ENCODE results near the gene ANKRD12.
"Not testable (repeated sequence)": the region's sequence is repeated elsewhere in the genome, so short reads cannot be mapped to it uniquely, and the experiment has no call there.

ANKRD12 gene

GRCh38 chr18:9260388-9261380 lies 124.1 kb downstream of the ANKRD12 start:
- no peak overlapping the region for H3K4me3 ChIP-seq (ENCODE audit: low read depth, low read length)
- H3K9ac ChIP-seq (ENCODE audit: low read depth, low read length): no peak overlapping the region
- peak overlapping the region; percentile 61 for H3K27ac ChIP-seq (ENCODE audit: low read depth, low read length)
- H3K36me3 ChIP-seq (ENCODE audit: control insufficient read depth, insufficient read depth, low read length): peaks cover 6% of the 10 kb centered on the region
- peaks cover 16% of the 10 kb centered on the region for H3K4me1 ChIP-seq (ENCODE audit: control insufficient read depth, insufficient read depth, low read length)
- H3K9me3 ChIP-seq (ENCODE audit: control insufficient read depth, insufficient read depth, low read length): peaks cover 6% of the 10 kb centered on the region; the same call in 1 of the 2 replicates
- no peaks in the 10 kb centered on the region for H3K27me3 ChIP-seq (ENCODE audit: control insufficient read depth, insufficient read depth, low read length)

- H3K27ac ChIP-seq (ENCODE audit: low read depth, low read length): no peak overlapping the region
- no peaks in the 10 kb centered on the region for H3K27me3 ChIP-seq (ENCODE audit: control insufficient read depth, insufficient read depth, low read length)
- H3K4me1 ChIP-seq (ENCODE audit: control insufficient read depth, insufficient read depth, low read length): peaks cover 16% of the 10 kb centered on the region
- peaks cover 6% of the 10 kb centered on the region; the same call in 1 of the 2 replicates for H3K9me3 ChIP-seq (ENCODE audit: control insufficient read depth, insufficient read depth, low read length)
- no peak overlapping the region for H3K9ac ChIP-seq (ENCODE audit: low read depth, low read length)
- peaks cover 6% of the 10 kb centered on the region; the same call in 1 of the 2 replicates for H3K36me3 ChIP-seq (ENCODE audit: control insufficient read depth, insufficient read depth, low read length)
- no peak overlapping the region for H3K4me3 ChIP-seq (ENCODE audit: low read depth, low read length)
Observed at GRCh38 chr18:9263264-9263663, 126.7 kb downstream of the ANKRD12 start.

- H3K4me3 ChIP-seq (ENCODE audit: low read depth, low read length): peak overlapping the region; percentile 35; the same call in 1 of the 2 replicates
- not testable (repeated sequence) for H3K36me3 ChIP-seq (ENCODE audit: control insufficient read depth, insufficient read depth, low read length); H3K27ac ChIP-seq (ENCODE audit: low read depth, low read length)
Observed at GRCh38 chr18:9264797-9265196, 128.2 kb downstream of the ANKRD12 start.

GRCh38 chr18:9273221-9273620 lies 136.6 kb downstream of the ANKRD12 start:
- H3K4me3 ChIP-seq (ENCODE audit: low read depth, low read length): no peak overlapping the region
- no peak overlapping the region for H3K9ac ChIP-seq (ENCODE audit: low read depth, low read length)
- no peak overlapping the region for H3K27ac ChIP-seq (ENCODE audit: low read depth, low read length)
- peaks cover 8% of the 10 kb centered on the region for H3K36me3 ChIP-seq (ENCODE audit: control insufficient read depth, insufficient read depth, low read length)
- H3K4me1 ChIP-seq (ENCODE audit: control insufficient read depth, insufficient read depth, low read length): no peaks in the 10 kb centered on the region
- no peaks in the 10 kb centered on the region for H3K27me3 ChIP-seq (ENCODE audit: control insufficient read depth, insufficient read depth, low read length)
- no peaks in the 10 kb centered on the region for H3K9me3 ChIP-seq (ENCODE audit: control insufficient read depth, insufficient read depth, low read length)

More at GRCh38 chr18:9264797-9265196, 128.2 kb downstream of the ANKRD12 start:
- not testable (repeated sequence) for H3K27me3 ChIP-seq (ENCODE audit: control insufficient read depth, insufficient read depth, low read length); H3K9ac ChIP-seq (ENCODE audit: low read depth, low read length); H3K9me3 ChIP-seq (ENCODE audit: control insufficient read depth, insufficient read depth, low read length)
- peaks cover 16% of the 10 kb centered on the region for H3K4me1 ChIP-seq (ENCODE audit: control insufficient read depth, insufficient read depth, low read length)

GRCh38 chr18:9275890-9276289 lies 139.3 kb downstream of the ANKRD12 start:
- H3K36me3 ChIP-seq (ENCODE audit: control insufficient read depth, insufficient read depth, low read length): peaks cover 12% of the 10 kb centered on the region
- no peak overlapping the region for H3K27ac ChIP-seq (ENCODE audit: low read depth, low read length)
- no peaks in the 10 kb centered on the region for H3K9me3 ChIP-seq (ENCODE audit: control insufficient read depth, insufficient read depth, low read length)
- no peaks in the 10 kb centered on the region for H3K4me1 ChIP-seq (ENCODE audit: control insufficient read depth, insufficient read depth, low read length)
- H3K9ac ChIP-seq (ENCODE audit: low read depth, low read length): no peak overlapping the region
- no peaks in the 10 kb centered on the region for H3K27me3 ChIP-seq (ENCODE audit: control insufficient read depth, insufficient read depth, low read length)
- H3K4me3 ChIP-seq (ENCODE audit: low read depth, low read length): no peak overlapping the region

- Histone ChIP-seq H3K36me3 (ENCODE audit: control insufficient read depth, insufficient read depth, low read length) (peaks cover 8% of the 10 kb centered on the region), H3K9me3 (ENCODE audit: control insufficient read depth, insufficient read depth, low read length) (no peaks in the 10 kb centered on the region), H3K27ac (ENCODE audit: low read depth, low read length) (no peak overlapping the region), H3K4me3 (ENCODE audit: low read depth, low read length) (no peak overlapping the region), H3K4me1 (ENCODE audit: control insufficient read depth, insufficient read depth, low read length) (no peaks in the 10 kb centered on the region), H3K9ac (ENCODE audit: low read depth, low read length) (no peak overlapping the region), H3K27me3 (ENCODE audit: control insufficient read depth, insufficient read depth, low read length) (no peaks in the 10 kb centered on the region)
Observed at GRCh38 chr18:9278028-9278427, 141.4 kb downstream of the ANKRD12 start.

- Histone ChIP-seq H3K27ac (ENCODE audit: low read depth, low read length) (no peak overlapping the region), H3K27me3 (ENCODE audit: control insufficient read depth, insufficient read depth, low read length) (no peaks in the 10 kb centered on the region), H3K4me3 (ENCODE audit: low read depth, low read length) (no peak overlapping the region), H3K9ac (ENCODE audit: low read depth, low read length) (no peak overlapping the region), H3K36me3 (ENCODE audit: control insufficient read depth, insufficient read depth, low read length) (peaks cover 8% of the 10 kb centered on the region), H3K4me1 (ENCODE audit: control insufficient read depth, insufficient read depth, low read length) (no peaks in the 10 kb centered on the region), H3K9me3 (ENCODE audit: control insufficient read depth, insufficient read depth, low read length) (no peaks in the 10 kb centered on the region)
Observed at GRCh38 chr18:9280849-9281248, 144.3 kb downstream of the ANKRD12 start.

GRCh38 chr18:9281780-9282179 lies 145.2 kb downstream of the ANKRD12 start:
- H3K27me3 ChIP-seq (ENCODE audit: control insufficient read depth, insufficient read depth, low read length): no peaks in the 10 kb centered on the region
- no peak overlapping the region for H3K27ac ChIP-seq (ENCODE audit: low read depth, low read length)
- no peak overlapping the region for H3K9ac ChIP-seq (ENCODE audit: low read depth, low read length)
- H3K4me1 ChIP-seq (ENCODE audit: control insufficient read depth, insufficient read depth, low read length): no peaks in the 10 kb centered on the region
- no peaks in the 10 kb centered on the region for H3K9me3 ChIP-seq (ENCODE audit: control insufficient read depth, insufficient read depth, low read length)
- peaks cover 8% of the 10 kb centered on the region; the same call in 1 of the 2 replicates for H3K36me3 ChIP-seq (ENCODE audit: control insufficient read depth, insufficient read depth, low read length)
- no peak overlapping the region for H3K4me3 ChIP-seq (ENCODE audit: low read depth, low read length)

- Histone ChIP-seq H3K4me1 (ENCODE audit: control insufficient read depth, insufficient read depth, low read length) (no peaks in the 10 kb centered on the region), H3K4me3 (ENCODE audit: low read depth, low read length) (no peak overlapping the region), H3K9ac (ENCODE audit: low read depth, low read length) (no peak overlapping the region), H3K27me3 (ENCODE audit: control insufficient read depth, insufficient read depth, low read length) (no peaks in the 10 kb centered on the region), H3K36me3 (ENCODE audit: control insufficient read depth, insufficient read depth, low read length) (peaks cover 4% of the 10 kb centered on the region; the same call in 1 of the 2 replicates), H3K9me3 (ENCODE audit: control insufficient read depth, insufficient read depth, low read length) (no peaks in the 10 kb centered on the region), H3K27ac (ENCODE audit: low read depth, low read length) (no peak overlapping the region)
Observed at GRCh38 chr18:9283791-9284190, 147.2 kb downstream of the ANKRD12 start.

- no peaks in the 10 kb centered on the region for H3K36me3 ChIP-seq (ENCODE audit: control insufficient read depth, insufficient read depth, low read length)
- no peak overlapping the region for H3K9ac ChIP-seq (ENCODE audit: low read depth, low read length)
- H3K9me3 ChIP-seq (ENCODE audit: control insufficient read depth, insufficient read depth, low read length): peaks cover under 1% of the 10 kb centered on the region; the same call in 1 of the 2 replicates
- H3K27me3 ChIP-seq (ENCODE audit: control insufficient read depth, insufficient read depth, low read length): no peaks in the 10 kb centered on the region
- no peak overlapping the region for H3K4me3 ChIP-seq (ENCODE audit: low read depth, low read length)
- no peaks in the 10 kb centered on the region for H3K4me1 ChIP-seq (ENCODE audit: control insufficient read depth, insufficient read depth, low read length)
- no peak overlapping the region for H3K27ac ChIP-seq (ENCODE audit: low read depth, low read length)
Observed at GRCh38 chr18:9285604-9286003, 149.0 kb downstream of the ANKRD12 start.

- Histone ChIP-seq H3K9ac (ENCODE audit: low read depth, low read length) (no peak overlapping the region), H3K27ac (ENCODE audit: low read depth, low read length) (no peak overlapping the region), H3K27me3 (ENCODE audit: control insufficient read depth, insufficient read depth, low read length) (no peaks in the 10 kb centered on the region), H3K4me3 (ENCODE audit: low read depth, low read length) (no peak overlapping the region), H3K4me1 (ENCODE audit: control insufficient read depth, insufficient read depth, low read length) (no peaks in the 10 kb centered on the region), H3K36me3 (ENCODE audit: control insufficient read depth, insufficient read depth, low read length) (no peaks in the 10 kb centered on the region), H3K9me3 (ENCODE audit: control insufficient read depth, insufficient read depth, low read length) (peaks cover 5% of the 10 kb centered on the region; the same call in 1 of the 2 replicates)
Observed at GRCh38 chr18:9287036-9287435, 150.5 kb downstream of the ANKRD12 start.

All from HUES48 (cell line).